Measurements from ENCODE around the gene ARHGAP29.

DNA sequence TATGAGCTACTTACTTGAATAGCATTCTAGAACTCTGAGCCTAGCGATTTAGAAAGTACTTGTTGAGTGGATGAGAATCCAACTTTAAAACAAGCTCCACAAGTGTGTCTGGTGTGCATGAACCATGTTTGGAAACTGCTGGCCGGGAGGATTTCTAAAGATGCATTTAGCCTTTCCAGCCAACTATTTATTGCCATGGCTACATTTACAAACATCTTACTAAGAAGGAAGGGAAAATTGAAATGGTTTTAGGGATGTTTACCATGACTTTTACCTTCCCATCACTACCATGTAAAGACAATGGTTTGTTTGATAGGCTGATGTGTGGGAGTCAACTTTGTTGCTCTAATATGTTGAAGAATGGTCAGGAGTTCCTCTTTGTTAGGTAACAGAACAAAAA is 37.7 kb upstream of the ARHGAP29 start:
- no peak for TF ChIP-seq CTCF (conservative IDR thresholded peaks at IDR 0.05 in 1 of 2, IDR thresholded peaks at IDR 0.05 in 1 of 2; ENCODE audit: low read depth in 1 of 2, low read length in 2 of 2)
- TF ChIP-seq EZH2 (IDR thresholded peaks at IDR 0.05; ENCODE audit: low read length, missing control alignments), result no peak

Data from fibroblast of lung (primary cell).